ENCODE data around the gene TTLL5. TPM values are rescaled to one million over a fixed set of nuclear protein-coding genes. Genes with fewer than 3 reads are reported as not detected.

The TTLL5 gene
- total RNA-seq, 1 donor from 2014 or later: 17.5 TPM

DNA sequence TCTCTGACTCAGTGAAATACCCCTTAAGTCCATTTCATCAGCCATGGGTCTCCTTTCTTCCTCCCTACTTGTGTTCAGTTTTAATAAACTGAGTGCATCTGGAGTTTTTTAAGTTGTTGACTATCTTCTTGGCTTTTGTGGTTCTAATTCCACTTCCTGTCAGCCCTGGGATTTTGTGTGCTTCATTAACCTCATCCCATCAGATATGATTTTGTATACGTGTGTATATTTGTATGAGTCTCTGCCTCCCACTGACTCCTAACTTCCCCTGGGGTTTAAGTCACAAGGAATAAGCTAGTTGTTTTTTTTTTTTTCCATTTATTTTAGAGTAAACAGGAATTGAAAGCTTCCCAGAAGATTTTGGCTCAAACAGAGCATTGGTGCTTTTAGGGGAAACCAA is 62.7 kb downstream of the TTLL5 start:
- intact Hi-C loops (cut with DNase I): no loop called here
- DNase-seq (ENCODE audit: low spot score): no peak

DNA sequence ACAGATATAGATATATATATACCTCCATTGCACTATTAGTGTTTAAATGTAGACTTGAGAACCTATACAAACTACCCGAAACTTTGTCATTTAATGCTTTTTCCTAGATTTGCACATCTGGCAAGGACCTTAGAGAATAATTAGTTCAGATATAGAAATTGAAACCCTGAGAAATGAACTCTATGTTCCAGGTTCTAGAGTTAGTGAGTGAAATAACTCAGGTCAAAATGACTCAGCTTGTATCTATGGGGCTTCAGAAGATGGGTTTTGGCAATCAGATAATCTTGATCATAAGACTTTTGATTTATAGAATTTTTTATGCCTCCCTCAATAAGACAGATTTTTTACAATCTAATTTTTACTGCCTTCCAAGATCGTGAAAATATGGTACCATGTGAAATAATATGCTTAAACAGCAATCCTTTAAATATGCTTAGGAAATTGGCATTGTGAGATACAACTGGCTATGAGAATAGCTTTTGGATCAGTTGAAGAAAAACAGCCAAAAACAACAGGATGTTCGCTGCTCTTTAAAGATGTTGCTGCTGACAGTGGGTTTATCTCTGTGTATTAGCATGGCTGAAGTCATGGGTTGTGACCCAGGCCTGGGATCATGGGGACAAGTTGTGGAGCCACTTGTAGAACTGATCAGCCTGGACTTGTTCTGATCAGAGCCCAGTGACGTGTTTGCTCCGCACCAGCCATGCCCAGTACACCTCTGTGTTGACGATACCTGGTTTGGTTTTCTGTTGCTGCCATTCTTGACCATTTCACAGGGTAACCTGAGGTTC is 63.6 kb downstream of the TTLL5 start:
- no peak for DNase-seq (ENCODE audit: low spot score)
- intact Hi-C loops (cut with DNase I): no loop called here

DNA sequence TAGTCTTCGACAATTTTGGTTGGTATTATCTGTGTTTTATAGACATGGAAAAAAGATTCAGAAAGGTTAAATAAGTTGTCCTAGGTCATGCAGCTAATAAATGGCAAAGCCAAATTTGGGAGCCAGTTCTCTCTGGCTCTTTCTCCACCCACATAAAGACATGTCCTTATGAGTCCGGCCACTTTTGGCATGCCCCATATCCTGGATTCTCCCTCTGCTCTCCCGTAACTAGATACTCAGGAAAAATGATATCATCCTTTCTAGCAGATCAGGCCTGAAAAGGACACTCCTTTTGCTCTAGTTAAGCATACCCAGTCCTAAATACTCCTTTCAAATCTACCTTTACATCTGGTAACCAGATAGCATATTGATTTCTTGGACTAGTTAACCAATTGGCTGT is 64.4 kb downstream of the TTLL5 start:
- intact Hi-C loops (cut with DNase I): no loop called here
- no peak for DNase-seq (ENCODE audit: low spot score)

DNA sequence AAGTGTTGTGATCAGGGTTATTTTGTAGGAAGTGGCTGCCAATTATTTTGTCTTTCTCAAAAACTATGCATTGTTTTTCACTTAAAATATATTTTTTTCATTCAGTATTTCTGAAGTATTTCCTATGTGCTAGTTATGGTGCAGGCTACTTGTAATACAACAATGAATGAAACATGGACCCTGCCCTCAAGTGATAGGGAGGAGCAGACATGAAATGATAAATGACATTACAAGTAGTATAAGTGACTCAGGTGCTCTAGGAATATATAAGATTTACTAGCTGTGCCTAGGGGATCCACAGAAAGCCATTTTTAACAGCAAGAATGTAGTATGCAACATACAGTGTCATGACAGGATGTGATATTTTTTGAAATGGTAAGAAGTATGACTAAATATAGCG is 65.3 kb downstream of the TTLL5 start:
- no peak for DNase-seq (ENCODE audit: low spot score)
- intact Hi-C loops (cut with DNase I): no loop called here

DNA sequence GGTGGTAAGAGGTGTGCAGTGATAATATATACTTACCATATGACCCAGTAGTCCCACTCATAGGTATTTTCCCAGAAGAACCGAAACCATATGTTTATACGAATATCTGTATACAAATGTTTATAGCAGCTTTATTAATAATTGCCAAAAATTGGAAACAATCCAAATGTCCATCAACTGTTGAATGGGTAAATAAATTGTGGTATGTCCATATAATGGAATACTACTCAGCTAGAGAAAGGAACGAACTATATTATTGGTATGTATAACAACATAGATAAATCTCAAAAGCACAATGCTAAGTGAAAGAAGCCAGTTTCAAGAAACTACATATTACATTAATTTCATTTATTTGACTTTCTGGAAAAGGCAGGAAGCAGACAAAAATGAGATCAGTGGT is 66.1 kb downstream of the TTLL5 start:
- DNase-seq (ENCODE audit: low spot score): no peak
- intact Hi-C loops (cut with DNase I): no loop called here

DNA sequence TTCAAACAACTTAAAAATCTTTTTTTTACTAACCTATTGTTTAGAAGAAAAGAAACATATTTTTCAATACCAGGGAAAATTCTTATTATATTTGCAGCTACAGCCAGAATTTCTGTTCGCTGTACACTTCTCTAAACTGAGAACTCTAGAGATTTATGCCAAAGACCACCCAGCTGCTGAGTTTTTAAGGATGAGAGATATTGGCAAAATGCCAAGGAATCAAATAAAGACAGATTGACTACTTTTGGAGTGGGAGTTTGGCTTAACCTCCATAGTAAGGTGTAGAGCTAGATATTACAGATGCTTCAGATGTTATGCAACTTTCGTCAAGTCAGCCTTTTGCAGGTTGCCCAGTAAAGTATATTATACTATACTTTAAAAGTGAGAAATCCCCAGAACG is 71.8 kb downstream of the TTLL5 start:
- DNase-seq (ENCODE audit: low spot score): no peak
- intact Hi-C loops (cut with DNase I): no loop called here

DNA sequence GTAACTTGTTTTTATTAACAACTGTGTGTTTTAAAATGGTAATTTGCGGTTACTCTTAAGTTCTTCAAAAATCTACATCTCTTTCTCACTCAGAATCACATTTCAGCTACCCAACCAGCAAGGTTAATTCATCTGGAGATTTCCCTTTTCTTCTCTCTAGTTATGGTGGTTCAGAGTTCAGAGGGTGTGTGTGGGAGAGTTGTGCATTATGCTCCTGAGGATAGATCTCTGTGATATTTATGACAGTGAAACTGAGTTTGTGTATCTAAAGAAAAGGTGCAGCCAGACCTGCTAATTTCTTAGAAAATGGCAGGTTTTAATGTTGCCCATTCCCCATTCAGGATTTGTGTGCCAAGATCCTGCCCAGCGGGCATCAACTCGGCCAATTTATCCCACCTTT is 73.8 kb downstream of the TTLL5 start:
- intact Hi-C loops (cut with DNase I): no loop called here
- DNase-seq (ENCODE audit: low spot score): no peak

DNA sequence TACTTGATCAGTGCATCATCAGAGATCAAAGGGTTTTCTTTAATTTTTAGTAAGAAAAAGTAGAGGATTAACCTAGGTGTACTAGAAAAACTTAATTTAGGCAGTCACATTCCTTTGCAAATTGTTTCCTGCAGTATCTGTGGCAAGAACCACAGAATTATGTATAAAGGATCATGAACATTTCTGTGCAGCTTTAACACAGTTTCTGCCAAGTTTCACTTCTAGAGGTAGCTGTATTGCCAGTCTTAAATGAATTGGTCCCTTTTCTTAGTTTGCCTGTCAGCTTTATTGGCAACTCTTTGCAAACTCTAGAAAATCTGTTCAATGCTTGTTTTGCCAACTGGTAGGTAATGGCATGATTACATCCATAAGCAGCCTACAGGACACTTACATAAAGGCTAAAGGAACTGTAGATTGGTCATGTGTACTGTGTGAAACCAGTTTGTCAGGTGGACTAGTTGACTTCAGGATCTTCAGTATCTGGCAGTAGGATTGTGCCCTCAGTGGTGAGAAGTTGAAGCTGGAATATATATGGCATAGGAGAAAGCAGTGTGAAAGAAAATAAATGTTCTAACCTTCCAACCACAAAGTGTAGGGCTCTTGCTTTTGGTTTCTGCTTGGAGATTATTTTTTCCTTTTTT is 75.9 kb downstream of the TTLL5 start:
- DNase-seq (ENCODE audit: low spot score): no peak
- intact Hi-C loops (cut with DNase I): no loop called here

DNA sequence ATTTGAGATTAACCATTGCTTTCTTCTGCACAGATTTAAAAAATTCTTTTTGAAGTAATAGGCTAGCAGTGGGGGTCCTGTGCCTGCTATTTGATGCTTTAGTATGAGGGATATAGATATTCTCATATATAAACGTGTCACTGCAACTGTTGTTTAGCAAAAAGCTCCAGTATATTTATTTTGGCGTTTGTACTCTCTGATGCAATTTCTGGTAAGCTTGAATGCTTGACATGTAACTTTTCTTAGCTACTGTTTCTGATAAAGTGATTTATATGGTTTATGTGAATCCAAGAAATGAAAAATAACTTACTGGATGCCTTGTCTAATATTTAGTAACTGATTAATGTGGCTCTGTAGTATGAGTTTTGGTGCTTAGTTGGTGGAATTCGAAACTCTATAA is 77.1 kb downstream of the TTLL5 start:
- DNase-seq (ENCODE audit: low spot score): no peak
- intact Hi-C loops (cut with DNase I): no loop called here

DNA sequence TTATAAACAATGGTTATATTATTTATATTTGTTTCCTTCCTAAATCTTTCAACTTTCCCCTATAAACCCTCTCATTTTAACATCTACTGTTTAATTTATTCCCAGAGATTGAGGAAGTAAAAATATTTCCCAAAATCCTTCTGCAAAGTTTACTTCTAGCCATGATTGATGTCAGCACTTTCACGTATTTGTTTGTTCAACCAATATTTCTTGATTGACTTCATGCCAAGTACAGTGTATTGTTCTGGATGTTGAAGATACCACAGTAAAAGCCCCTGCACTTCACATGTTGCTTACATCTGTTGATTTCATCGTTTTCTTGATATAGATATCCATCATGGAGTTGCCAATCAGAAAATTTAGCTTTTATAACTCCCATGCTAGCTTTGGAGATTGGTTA is 81.8 kb downstream of the TTLL5 start:
- DNase-seq (ENCODE audit: low spot score): no peak
- intact Hi-C loops (cut with DNase I): no loop called here

DNA sequence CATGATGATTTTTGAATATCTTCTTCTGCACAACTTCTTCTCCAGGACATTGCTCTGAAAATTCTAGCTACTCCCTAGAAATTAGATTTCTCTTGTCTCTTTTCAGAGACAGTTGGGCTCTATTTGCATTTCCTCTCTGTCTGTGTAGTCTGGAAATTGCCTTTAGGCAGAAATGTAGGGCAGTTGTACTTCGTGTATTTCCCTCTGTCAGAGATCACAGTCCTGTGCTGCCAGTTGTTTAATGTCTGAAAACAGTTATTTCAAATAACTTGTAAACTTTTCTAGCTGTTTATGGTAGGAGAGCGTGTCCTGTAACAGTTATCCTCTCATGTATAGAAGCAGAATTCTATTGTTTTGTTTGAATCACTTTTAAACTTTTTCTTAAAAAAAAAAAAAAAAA is 86.9 kb downstream of the TTLL5 start:
- intact Hi-C loops (cut with DNase I): no loop called here
- DNase-seq (ENCODE audit: low spot score): no peak

DNA sequence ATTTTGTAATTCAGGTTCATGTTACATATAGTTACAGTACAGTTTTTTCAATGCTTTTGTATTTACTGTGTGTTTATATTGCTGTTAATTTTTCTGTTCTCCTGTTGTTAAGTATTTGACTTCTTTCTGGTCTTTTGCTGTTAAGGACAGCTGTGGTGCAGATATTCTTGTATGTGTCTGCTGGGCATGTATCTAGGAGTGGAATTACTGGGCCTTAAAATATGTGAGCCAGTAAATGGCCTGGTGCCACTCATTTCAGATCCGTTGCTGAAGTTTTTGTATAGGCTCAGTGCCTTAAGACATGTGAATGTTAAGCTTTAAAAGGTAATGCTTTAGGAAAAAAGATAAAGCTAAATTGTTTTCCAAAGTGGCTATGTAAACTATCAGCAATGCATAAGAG is 87.3 kb downstream of the TTLL5 start:
- intact Hi-C loops (cut with DNase I): no loop called here
- DNase-seq (ENCODE audit: low spot score): no peak

DNA sequence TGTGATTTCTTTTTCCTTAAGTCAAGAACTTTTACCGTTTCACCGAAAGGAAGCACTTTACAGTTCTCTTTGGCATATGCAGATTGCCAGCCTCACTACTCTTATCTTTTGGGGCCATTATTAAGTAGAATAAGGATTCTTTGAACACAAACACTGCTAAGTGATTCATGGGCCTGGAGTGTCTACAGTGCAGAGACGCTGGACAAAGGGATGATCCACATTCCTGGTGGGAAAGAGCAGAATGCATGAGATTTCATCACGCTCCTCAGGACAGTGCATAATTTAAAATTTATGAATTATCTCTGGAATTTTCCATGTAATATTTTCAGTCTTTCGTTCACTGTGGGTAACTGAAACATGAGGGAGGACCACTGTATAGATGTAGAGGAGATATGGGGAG is 90.2 kb downstream of the TTLL5 start:
- DNase-seq (ENCODE audit: low spot score): no peak
- intact Hi-C loops (cut with DNase I): no loop called here

DNA sequence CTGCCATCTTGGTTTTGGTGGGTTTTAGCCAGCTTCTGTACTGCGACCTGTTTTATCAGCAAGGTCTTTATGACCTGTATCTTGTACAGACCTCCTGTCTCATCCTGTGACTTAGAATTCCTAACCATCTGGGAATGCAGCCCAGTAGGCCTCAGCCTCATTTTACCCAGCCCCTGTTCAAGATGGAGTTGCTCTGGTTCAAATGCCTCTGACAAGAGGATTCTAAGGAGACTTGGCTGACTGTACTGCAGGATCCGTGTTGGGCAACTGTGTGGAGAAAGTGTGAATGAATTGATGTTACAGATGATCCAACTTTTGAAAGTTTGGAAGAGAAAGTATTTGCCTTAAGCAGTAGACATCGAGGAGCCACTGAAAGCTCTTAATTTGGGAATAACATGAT is 91.0 kb downstream of the TTLL5 start:
- DNase-seq (ENCODE audit: low spot score): no peak
- intact Hi-C loops (cut with DNase I): no loop called here

DNA sequence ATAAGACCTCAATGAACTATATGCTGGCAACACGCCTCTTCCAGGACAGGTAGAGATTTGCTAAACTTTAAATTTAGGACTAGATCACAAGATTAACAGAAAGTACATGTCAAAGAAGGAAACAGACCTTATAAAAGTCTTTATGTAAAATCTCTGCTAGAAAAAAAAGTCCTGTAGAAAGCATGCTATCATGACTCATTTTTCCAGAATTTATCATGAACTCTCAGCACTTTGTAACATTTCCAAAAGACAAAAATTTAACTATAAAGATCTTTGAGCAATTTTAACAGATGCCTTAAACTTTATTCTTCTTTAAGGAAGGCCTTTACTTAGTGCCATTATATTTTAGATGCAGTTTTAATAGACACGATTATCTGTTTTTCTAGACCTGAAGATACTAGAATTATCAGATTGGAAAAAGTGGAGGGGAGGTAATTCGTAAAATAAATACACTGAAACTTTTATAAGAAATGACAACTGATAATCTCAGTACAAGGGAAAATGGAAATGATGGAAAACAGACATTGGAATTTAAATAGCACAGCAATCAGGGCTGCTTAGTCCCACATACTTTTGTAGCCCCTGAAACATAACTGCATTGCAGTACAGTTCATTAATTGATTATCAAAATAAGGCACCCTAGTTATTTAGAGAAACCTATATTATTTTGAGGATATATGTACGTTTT is 92.0 kb downstream of the TTLL5 start:
- DNase-seq (ENCODE audit: low spot score): no peak
- intact Hi-C loops (cut with DNase I): no loop called here

DNA sequence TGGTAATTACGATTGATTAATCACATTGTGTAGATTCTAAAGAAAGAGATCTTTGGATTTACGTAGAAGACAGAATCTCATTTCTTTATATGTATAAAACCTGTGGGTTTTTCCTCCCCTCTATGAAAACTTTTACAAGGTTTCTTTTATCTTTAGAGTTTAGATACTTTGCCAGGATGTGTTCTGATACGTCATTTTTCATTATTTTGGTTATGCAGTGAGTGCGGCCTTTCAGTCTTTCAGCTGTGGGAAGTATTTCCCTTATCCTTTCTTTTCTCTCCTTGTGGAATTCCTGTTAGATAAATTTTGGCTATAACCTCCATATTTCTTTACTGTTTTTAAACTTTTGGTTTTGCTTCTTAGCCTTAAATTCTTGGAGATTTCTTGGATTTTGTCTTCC is 92.7 kb downstream of the TTLL5 start:
- intact Hi-C loops (cut with DNase I): no loop called here
- no peak for DNase-seq (ENCODE audit: low spot score)

DNA sequence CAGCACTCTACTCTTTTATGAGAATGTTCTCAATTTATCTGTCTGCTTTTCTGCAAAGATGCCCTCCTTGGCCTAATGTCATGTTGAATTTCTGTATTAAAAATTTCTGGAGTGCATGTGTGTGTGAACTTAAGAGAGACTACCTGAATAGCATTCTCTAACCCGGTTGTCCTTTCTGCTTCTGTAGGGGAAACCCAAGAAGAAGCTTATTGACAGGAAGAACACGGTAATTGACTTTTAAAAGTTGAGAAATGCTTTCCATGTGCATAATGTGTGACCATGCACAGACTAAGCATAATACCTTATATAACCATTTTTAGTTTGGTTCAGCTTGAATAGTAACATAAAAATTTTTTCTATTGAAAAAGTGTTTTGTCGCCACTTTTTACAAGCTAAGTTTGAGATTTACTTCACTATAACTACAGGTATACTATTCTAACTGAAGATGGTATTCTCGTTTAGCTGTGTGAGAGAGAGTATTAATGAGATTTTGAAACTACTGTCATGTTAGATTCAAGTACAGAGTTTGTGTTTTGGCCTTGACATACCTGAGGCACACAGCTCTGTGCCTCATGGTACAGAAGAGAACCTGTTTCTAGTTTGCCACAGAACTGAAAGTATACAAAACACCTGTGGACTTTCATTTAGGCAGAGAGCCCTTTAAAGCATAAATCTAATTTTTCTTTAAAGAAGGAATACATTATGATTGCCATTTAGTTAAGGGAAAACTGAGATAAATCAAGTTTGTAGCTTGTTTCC is 96.8 kb downstream of the TTLL5 start:
- no peak for DNase-seq (ENCODE audit: low spot score)
- intact Hi-C loops (cut with DNase I): no loop called here

DNA sequence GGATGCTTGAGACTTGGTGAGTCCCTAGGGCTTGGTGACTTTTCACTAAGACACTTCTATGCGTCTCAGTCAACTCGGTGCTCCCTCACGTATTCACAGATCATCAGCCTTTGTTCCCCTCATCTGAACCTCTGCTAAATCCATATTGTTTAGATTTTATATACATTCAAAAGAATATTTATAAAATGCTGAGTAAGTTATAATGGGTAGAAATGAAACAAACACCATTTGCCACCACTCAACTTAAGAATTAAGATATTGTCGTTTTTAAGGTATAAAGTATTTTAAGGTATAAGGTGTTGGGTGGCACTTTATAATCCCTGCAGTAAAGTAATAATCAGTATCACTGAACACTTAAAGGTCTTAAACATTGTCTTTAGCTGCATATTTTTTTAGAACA is 103.0 kb downstream of the TTLL5 start:
- no peak for DNase-seq (ENCODE audit: low spot score)
- intact Hi-C loops (cut with DNase I): no loop called here

DNA sequence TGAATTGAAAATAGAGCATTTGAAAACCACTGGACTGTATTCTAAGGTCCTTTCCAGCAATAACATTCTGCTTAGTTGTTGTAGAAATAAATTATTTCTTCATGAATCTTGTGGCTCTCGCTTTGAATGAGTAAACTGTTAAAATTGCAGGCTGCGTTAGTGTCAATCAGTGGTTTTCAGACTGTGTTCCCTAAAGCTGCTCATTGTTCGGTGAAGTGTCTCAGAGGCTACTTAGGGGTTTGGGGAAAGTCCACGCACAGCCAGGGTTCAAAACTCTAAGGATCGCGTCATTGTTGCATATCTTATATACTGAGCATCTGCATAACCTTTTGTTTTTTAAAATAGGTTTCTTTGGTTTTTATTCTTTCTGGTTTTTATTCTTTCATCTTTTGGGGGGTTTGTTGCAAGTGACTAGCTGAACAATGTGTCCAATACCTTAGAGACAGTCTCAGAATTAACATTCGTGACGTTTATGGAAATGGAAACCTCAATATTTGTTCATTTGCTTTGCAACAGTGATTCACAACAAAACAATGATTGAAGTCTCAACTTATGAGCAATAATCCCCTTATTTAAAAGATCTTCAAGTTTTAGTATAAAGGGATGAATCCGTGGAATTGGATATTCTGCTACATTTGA is 108.1 kb downstream of the TTLL5 start:
- intact Hi-C loops (cut with DNase I): no loop called here
- DNase-seq (ENCODE audit: low spot score): no peak

DNA sequence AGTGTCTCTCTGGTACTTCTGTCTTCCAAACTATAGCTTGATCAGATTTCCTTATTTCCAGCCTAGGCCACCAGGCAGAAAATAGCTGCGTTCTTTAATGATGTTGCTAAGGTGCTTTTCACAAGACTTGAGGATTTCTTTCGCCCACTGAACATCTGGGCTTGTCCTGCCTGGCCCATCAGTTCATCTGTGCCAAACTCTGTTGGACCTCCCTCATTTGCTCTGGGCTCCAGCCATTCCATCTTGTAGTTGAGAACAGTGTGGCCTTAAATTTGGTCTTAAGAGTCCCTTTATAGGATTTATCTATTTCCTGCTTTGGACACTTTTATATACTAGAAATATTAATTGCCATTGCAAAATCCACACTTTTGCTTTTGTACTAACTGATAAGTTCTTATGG is 109.6 kb downstream of the TTLL5 start:
- no peak for DNase-seq (ENCODE audit: low spot score)

More for the DNA sequence above, 109.6 kb downstream of the TTLL5 start:
- intact Hi-C loops (cut with DNase I): no loop called here
